ENCODE results near the gene KREMEN1. TPM values are rescaled to one million over a fixed set of nuclear protein-coding genes. Genes with fewer than 3 reads are reported as not detected.

KREMEN1 gene
- total RNA-seq, 1 experiment from 2014 or later = 1.8 TPM

GRCh38 chr22:29061773-29062172 lies 11.1 kb upstream of the KREMEN1 start, which contains the start of gene C22orf31:
C22orf31 (minus strand) TSS chr22:29061831; CDS start chr22:29061792, 39 bp downstream.
- no peaks in the 10 kb centered on the region for H3K27me3 ChIP-seq (ENCODE audit: control insufficient read depth, insufficient read depth, low read length)

GRCh38 chr22:29062286-29062821 lies 10.5 kb upstream of the KREMEN1 start:
- H3K4me3 ChIP-seq (ENCODE audit: insufficient read depth, low read depth, low read length) = no peak overlapping the region
- DNase-seq = no peak
- no peaks in the 10 kb centered on the region for H3K36me3 ChIP-seq (replicated peaks; ENCODE audit: control insufficient read depth, insufficient read depth, low read length)
- no peaks in the 10 kb centered on the region for H3K27me3 ChIP-seq (ENCODE audit: control insufficient read depth, insufficient read depth, low read length)

More at GRCh38 chr22:29061773-29062172, 11.1 kb upstream of the KREMEN1 start, which contains the start of gene C22orf31:
- Histone ChIP-seq H3K4me3 (ENCODE audit: insufficient read depth, low read depth, low read length) (no peak within 1 kb of the TSS), H3K36me3 (replicated peaks; ENCODE audit: control insufficient read depth, insufficient read depth, low read length) (no peaks in the 10 kb centered on the region)
- no peak for DNase-seq

- DNase-seq = no peak
- H3K36me3 ChIP-seq (replicated peaks; ENCODE audit: control insufficient read depth, insufficient read depth, low read length) = no peaks in the 10 kb centered on the region
- H3K4me3 ChIP-seq (ENCODE audit: insufficient read depth, low read depth, low read length) = no peak overlapping the region
- H3K27me3 ChIP-seq (ENCODE audit: control insufficient read depth, insufficient read depth, low read length) = peaks cover 6% of the 10 kb centered on the region
Measured at GRCh38 chr22:29065468-29066190, 7.2 kb upstream of the KREMEN1 start.

GRCh38 chr22:29069463-29069862 lies 3.4 kb upstream of the KREMEN1 start:
- Histone ChIP-seq H3K4me3 (ENCODE audit: insufficient read depth, low read depth, low read length) (no peak overlapping the region), H3K27me3 (ENCODE audit: control insufficient read depth, insufficient read depth, low read length) (peaks cover 38% of the 10 kb centered on the region), H3K36me3 (replicated peaks; ENCODE audit: control insufficient read depth, insufficient read depth, low read length) (no peaks in the 10 kb centered on the region)
- DNase-seq = no peak

GRCh38 chr22:29070490-29070889 lies 2.3 kb upstream of the KREMEN1 start:
- Histone ChIP-seq H3K4me3 (ENCODE audit: insufficient read depth, low read depth, low read length) (no peak overlapping the region), H3K36me3 (replicated peaks; ENCODE audit: control insufficient read depth, insufficient read depth, low read length) (no peaks in the 10 kb centered on the region), H3K27me3 (ENCODE audit: control insufficient read depth, insufficient read depth, low read length) (peaks cover 40% of the 10 kb centered on the region)
- DNase-seq = no peak

GRCh38 chr22:29071261-29072045 lies 1.4 kb upstream of the KREMEN1 start:
- no peaks in the 10 kb centered on the region for H3K36me3 ChIP-seq (replicated peaks; ENCODE audit: control insufficient read depth, insufficient read depth, low read length)
- H3K27me3 ChIP-seq (ENCODE audit: control insufficient read depth, insufficient read depth, low read length) = peaks cover 40% of the 10 kb centered on the region
- H3K4me3 ChIP-seq (ENCODE audit: insufficient read depth, low read depth, low read length) = peak overlapping the region; percentile 32
- peak; percentile 88 for DNase-seq

- DNase-seq = peak; percentile 99
- peaks cover 40% of the 10 kb centered on the region for H3K27me3 ChIP-seq (ENCODE audit: control insufficient read depth, insufficient read depth, low read length)
- H3K36me3 ChIP-seq (replicated peaks; ENCODE audit: control insufficient read depth, insufficient read depth, low read length) = no peaks in the 10 kb centered on the region
- no peak overlapping the region for H3K4me3 ChIP-seq (ENCODE audit: insufficient read depth, low read depth, low read length)
Measured at GRCh38 chr22:29072193-29072978, 449 bp upstream of the KREMEN1 start.

- peaks cover 40% of the 10 kb centered on the region for H3K27me3 ChIP-seq (ENCODE audit: control insufficient read depth, insufficient read depth, low read length)
- peak overlapping the region; percentile 60 for H3K4me3 ChIP-seq (ENCODE audit: insufficient read depth, low read depth, low read length)
- DNase-seq = peak; percentile 77
Measured at GRCh38 chr22:29073618-29074275, 912 bp downstream of the KREMEN1 start.

GRCh38 chr22:29074276-29074772 lies 1.5 kb downstream of the KREMEN1 start:
- Histone ChIP-seq H3K36me3 (replicated peaks; ENCODE audit: control insufficient read depth, insufficient read depth, low read length) (no peaks in the 10 kb centered on the region), H3K4me3 (ENCODE audit: insufficient read depth, low read depth, low read length) (peak overlapping the region; percentile 60), H3K27me3 (ENCODE audit: control insufficient read depth, insufficient read depth, low read length) (peaks cover 40% of the 10 kb centered on the region)
- no peak for DNase-seq

More at GRCh38 chr22:29073618-29074275, 912 bp downstream of the KREMEN1 start:
- no peaks in the 10 kb centered on the region for H3K36me3 ChIP-seq (replicated peaks; ENCODE audit: control insufficient read depth, insufficient read depth, low read length)

- no peak overlapping the region for H3K4me3 ChIP-seq (ENCODE audit: insufficient read depth, low read depth, low read length)
- H3K36me3 ChIP-seq (replicated peaks; ENCODE audit: control insufficient read depth, insufficient read depth, low read length) = no peaks in the 10 kb centered on the region
- no peak for DNase-seq
- H3K27me3 ChIP-seq (ENCODE audit: control insufficient read depth, insufficient read depth, low read length) = peaks cover 14% of the 10 kb centered on the region
Measured at GRCh38 chr22:29078036-29078868, 5.4 kb downstream of the KREMEN1 start.

- no peaks in the 10 kb centered on the region for H3K36me3 ChIP-seq (replicated peaks; ENCODE audit: control insufficient read depth, insufficient read depth, low read length)
- DNase-seq = no peak
- H3K4me3 ChIP-seq (ENCODE audit: insufficient read depth, low read depth, low read length) = no peak overlapping the region
- H3K27me3 ChIP-seq (ENCODE audit: control insufficient read depth, insufficient read depth, low read length) = peaks cover 8% of the 10 kb centered on the region
Measured at GRCh38 chr22:29078869-29079207, 6.0 kb downstream of the KREMEN1 start.

GRCh38 chr22:29079218-29079901 lies 6.5 kb downstream of the KREMEN1 start:
- no peaks in the 10 kb centered on the region for H3K36me3 ChIP-seq (replicated peaks; ENCODE audit: control insufficient read depth, insufficient read depth, low read length)
- DNase-seq = no peak
- peaks cover 3% of the 10 kb centered on the region; the same call in 1 of the 2 replicates for H3K27me3 ChIP-seq (ENCODE audit: control insufficient read depth, insufficient read depth, low read length)
- no peak overlapping the region for H3K4me3 ChIP-seq (ENCODE audit: insufficient read depth, low read depth, low read length)
